Measurements from ENCODE around the gene HNRNPA0.

DNA sequence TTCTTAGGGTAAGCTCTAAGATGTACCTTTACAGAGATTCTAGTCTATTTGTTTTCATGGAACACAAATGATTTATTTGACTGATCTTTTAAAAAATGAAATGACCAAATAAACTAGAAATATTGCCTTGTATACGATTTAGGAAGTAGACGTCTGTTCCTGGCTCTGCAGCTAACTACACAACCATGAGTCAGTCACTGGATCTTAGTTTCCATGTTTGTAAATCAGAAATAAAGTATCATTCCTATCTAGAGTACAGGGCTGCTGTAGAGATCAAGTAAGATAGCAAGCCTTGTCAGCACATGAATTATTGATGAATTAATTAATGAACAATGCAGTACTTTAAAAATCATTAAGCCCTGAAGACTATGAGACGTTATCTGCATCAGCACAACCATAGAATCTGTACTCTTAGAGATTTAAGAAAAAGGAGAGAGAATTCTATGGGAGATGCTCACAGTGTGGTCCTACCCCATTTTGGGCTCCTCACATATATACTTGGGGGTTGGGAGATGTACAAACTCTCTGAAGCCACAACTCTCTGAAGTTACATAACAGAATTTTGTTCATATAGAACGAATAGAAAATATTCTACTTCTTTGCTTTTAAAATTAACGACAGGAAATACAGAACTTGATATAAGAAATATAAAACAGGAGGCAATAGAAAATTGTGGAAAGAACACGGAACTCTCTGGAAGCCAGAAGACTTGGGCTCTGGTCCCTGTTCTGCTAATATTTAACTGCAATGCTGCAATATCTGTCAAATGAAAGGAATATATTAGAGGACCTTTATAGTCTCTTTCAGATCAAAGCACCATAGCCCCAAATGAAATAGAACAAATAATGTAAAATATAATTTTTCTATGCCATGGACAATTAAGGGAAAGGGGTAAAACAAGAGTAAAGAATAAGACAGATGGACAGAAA is 48.4 kb upstream of the HNRNPA0 start:
- no peak for TF ChIP-seq TAF1 (IDR thresholded peaks at IDR 0.05; ENCODE audit: low read depth)
- TF ChIP-seq, protein P1, sequence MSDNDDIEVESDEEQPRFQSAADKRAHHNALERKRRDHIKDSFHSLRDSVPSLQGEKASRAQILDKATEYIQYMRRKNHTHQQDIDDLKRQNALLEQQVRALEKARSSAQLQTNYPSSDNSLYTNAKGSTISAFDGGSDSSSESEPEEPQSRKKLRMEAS (IDR thresholded peaks at IDR 0.05), result no peak
